PC-9 (cell line): ENCODE data around the gene AK9.

Source experiments
- EZH2 ChIP-seq: fragments of 200-600 bp; sonication (generic); IDR thresholded peaks from 2 replicates; pipeline ENCODE4 v1.8.0; 2017; ENCODE audit warnings: antibody characterized with exemption, low read depth
- TF ChIP-seq, protein P1 (sequence below): fragments of 200-600 bp; sonication (generic); conservative IDR thresholded peaks from 2 replicates; pipeline ENCODE4 v1.6.1; 2017; ENCODE audit warnings: mixed run types, antibody characterized with exemption, mild to moderate bottlenecking, moderate library complexity

DNA sequence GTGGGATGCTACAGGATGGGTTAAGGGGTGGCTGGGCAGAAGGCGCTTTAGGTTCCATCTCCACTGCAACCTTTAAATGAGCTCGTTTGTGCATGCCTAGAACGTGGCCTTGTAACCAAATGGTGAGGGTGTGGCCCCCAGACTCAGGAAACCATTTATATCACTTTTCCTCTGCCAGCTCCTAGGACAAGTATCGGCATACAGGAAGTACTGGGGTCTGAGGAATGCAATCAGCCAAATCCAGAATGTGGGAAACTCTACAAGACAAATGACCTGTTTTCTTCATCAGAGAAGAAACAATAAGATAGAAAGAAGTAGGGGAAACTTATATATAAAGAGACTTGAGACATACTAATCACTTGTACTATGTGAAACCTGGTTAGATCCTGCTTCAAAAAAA, 21.2 kb downstream of the AK9 start:
- TF ChIP-seq EZH2, result no peak
- TF ChIP-seq, protein P1, sequence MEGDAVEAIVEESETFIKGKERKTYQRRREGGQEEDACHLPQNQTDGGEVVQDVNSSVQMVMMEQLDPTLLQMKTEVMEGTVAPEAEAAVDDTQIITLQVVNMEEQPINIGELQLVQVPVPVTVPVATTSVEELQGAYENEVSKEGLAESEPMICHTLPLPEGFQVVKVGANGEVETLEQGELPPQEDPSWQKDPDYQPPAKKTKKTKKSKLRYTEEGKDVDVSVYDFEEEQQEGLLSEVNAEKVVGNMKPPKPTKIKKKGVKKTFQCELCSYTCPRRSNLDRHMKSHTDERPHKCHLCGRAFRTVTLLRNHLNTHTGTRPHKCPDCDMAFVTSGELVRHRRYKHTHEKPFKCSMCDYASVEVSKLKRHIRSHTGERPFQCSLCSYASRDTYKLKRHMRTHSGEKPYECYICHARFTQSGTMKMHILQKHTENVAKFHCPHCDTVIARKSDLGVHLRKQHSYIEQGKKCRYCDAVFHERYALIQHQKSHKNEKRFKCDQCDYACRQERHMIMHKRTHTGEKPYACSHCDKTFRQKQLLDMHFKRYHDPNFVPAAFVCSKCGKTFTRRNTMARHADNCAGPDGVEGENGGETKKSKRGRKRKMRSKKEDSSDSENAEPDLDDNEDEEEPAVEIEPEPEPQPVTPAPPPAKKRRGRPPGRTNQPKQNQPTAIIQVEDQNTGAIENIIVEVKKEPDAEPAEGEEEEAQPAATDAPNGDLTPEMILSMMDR, result no peak
